ENCODE measurements around the gene VPS50.
"Not testable (repeated sequence)": the region's sequence is repeated elsewhere in the genome, so short reads cannot be mapped to it uniquely, and the experiment has no call there.

The VPS50 gene

GRCh38 chr7:93331706-93332105 is 99.5 kb downstream of the VPS50 start:
- no peaks in the 10 kb centered on the region for H3K27me3 ChIP-seq (ENCODE audit: control insufficient read depth, insufficient read depth, low read length)
- no peaks in the 10 kb centered on the region for H3K36me3 ChIP-seq (ENCODE audit: control insufficient read depth, insufficient read depth, low read length)
- no peak overlapping the region for H3K27ac ChIP-seq (ENCODE audit: low read depth, low read length)
- no peaks in the 10 kb centered on the region; the same call in 1 of the 2 replicates for H3K4me1 ChIP-seq (ENCODE audit: control insufficient read depth, insufficient read depth, low read length)
- H3K4me3 ChIP-seq (ENCODE audit: low read depth, low read length), result no peak overlapping the region
- H3K9ac ChIP-seq (ENCODE audit: low read depth, low read length), result no peak overlapping the region
- H3K9me3 ChIP-seq (ENCODE audit: control insufficient read depth, insufficient read depth, low read length), result no peaks in the 10 kb centered on the region

- Histone ChIP-seq H3K27ac (ENCODE audit: low read depth, low read length) (no peak overlapping the region), H3K9me3 (ENCODE audit: control insufficient read depth, insufficient read depth, low read length) (no peaks in the 10 kb centered on the region), H3K36me3 (ENCODE audit: control insufficient read depth, insufficient read depth, low read length) (no peaks in the 10 kb centered on the region), H3K4me1 (ENCODE audit: control insufficient read depth, insufficient read depth, low read length) (peaks cover 4% of the 10 kb centered on the region), H3K9ac (ENCODE audit: low read depth, low read length) (no peak overlapping the region), H3K4me3 (ENCODE audit: low read depth, low read length) (no peak overlapping the region), H3K27me3 (ENCODE audit: control insufficient read depth, insufficient read depth, low read length) (no peaks in the 10 kb centered on the region)
Measured at GRCh38 chr7:93332172-93332571, 100.0 kb downstream of the VPS50 start.

- no peak overlapping the region; the same call in 1 of the 2 replicates for H3K4me3 ChIP-seq (ENCODE audit: low read depth, low read length)
- peak overlapping the region; percentile 73 for H3K27ac ChIP-seq (ENCODE audit: low read depth, low read length)
- peaks cover 9% of the 10 kb centered on the region for H3K36me3 ChIP-seq (ENCODE audit: control insufficient read depth, insufficient read depth, low read length)
- H3K4me1 ChIP-seq (ENCODE audit: control insufficient read depth, insufficient read depth, low read length), result peaks cover 34% of the 10 kb centered on the region
- no peak overlapping the region for H3K9ac ChIP-seq (ENCODE audit: low read depth, low read length)
- H3K9me3 ChIP-seq (ENCODE audit: control insufficient read depth, insufficient read depth, low read length), result peaks cover 7% of the 10 kb centered on the region
- no peaks in the 10 kb centered on the region for H3K27me3 ChIP-seq (ENCODE audit: control insufficient read depth, insufficient read depth, low read length)
Measured at GRCh38 chr7:93337052-93337451, 104.9 kb downstream of the VPS50 start.

GRCh38 chr7:93342178-93342577 is 110.0 kb downstream of the VPS50 start:
- Histone ChIP-seq H3K4me1 (ENCODE audit: control insufficient read depth, insufficient read depth, low read length) (peaks cover 30% of the 10 kb centered on the region), H3K36me3 (ENCODE audit: control insufficient read depth, insufficient read depth, low read length) (peaks cover 10% of the 10 kb centered on the region)
- not testable (repeated sequence) for H3K27ac ChIP-seq (ENCODE audit: low read depth, low read length); H3K4me3 ChIP-seq (ENCODE audit: low read depth, low read length); H3K9me3 ChIP-seq (ENCODE audit: control insufficient read depth, insufficient read depth, low read length); H3K9ac ChIP-seq (ENCODE audit: low read depth, low read length); H3K27me3 ChIP-seq (ENCODE audit: control insufficient read depth, insufficient read depth, low read length)

DNA sequence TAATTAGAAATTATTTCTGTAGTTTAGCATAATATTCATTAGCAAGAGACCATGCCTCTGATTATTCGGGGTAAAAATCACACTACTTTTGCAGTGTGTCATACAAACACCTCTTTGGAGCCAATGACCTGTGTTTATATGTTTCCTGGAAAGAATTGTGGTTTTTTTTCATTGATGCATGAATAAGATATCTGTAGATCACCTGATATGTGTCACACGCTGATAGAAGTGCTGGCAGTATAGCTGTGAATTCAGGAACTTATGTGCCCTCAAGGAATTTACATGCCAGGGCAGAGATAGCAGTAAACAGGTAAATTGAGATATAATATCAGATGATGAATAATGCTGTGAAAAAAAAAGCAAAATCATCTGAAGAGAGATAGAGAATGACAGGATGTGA is 118.2 kb downstream of the VPS50 start:
- H3K9ac ChIP-seq (ENCODE audit: low read depth, low read length), result no peak overlapping the region
- H3K4me3 ChIP-seq (ENCODE audit: low read depth, low read length), result no peak overlapping the region
- H3K9me3 ChIP-seq (ENCODE audit: control insufficient read depth, insufficient read depth, low read length), result no peaks in the 10 kb centered on the region
- no peaks in the 10 kb centered on the region for H3K27me3 ChIP-seq (ENCODE audit: control insufficient read depth, insufficient read depth, low read length)
- no peaks in the 10 kb centered on the region; the same call in 1 of the 2 replicates for H3K4me1 ChIP-seq (ENCODE audit: control insufficient read depth, insufficient read depth, low read length)
- no peak overlapping the region for H3K27ac ChIP-seq (ENCODE audit: low read depth, low read length)
- no peaks in the 10 kb centered on the region for H3K36me3 ChIP-seq (ENCODE audit: control insufficient read depth, insufficient read depth, low read length)

DNA sequence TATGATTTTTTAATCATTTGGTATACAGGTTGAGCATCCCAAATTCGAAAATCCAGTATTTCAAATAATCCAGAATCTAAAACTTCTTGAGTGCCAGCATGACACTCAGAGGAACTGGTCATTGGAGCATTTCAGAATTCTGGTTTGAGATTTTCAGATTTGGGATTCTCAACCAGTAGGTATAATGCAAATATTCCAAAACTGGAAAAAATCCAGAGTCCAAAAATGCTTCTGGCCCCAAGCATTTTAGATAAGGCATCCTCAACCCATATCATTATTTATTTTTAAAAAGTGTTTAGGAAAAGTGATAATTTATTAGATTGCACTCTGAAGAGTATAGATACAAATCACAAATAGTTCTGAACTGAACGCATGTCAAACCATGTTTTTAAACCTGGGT is 120.7 kb downstream of the VPS50 start:
- no peaks in the 10 kb centered on the region; the same call in 1 of the 2 replicates for H3K4me1 ChIP-seq (ENCODE audit: control insufficient read depth, insufficient read depth, low read length)
- no peaks in the 10 kb centered on the region for H3K36me3 ChIP-seq (ENCODE audit: control insufficient read depth, insufficient read depth, low read length)
- H3K4me3 ChIP-seq (ENCODE audit: low read depth, low read length), result no peak overlapping the region
- H3K27me3 ChIP-seq (ENCODE audit: control insufficient read depth, insufficient read depth, low read length), result no peaks in the 10 kb centered on the region
- no peaks in the 10 kb centered on the region for H3K9me3 ChIP-seq (ENCODE audit: control insufficient read depth, insufficient read depth, low read length)
- H3K9ac ChIP-seq (ENCODE audit: low read depth, low read length), result no peak overlapping the region
- no peak overlapping the region for H3K27ac ChIP-seq (ENCODE audit: low read depth, low read length)

- Histone ChIP-seq H3K4me1 (ENCODE audit: control insufficient read depth, insufficient read depth, low read length) (no peaks in the 10 kb centered on the region; the same call in 1 of the 2 replicates), H3K36me3 (ENCODE audit: control insufficient read depth, insufficient read depth, low read length) (no peaks in the 10 kb centered on the region), H3K4me3 (ENCODE audit: low read depth, low read length) (no peak overlapping the region), H3K9me3 (ENCODE audit: control insufficient read depth, insufficient read depth, low read length) (no peaks in the 10 kb centered on the region), H3K27me3 (ENCODE audit: control insufficient read depth, insufficient read depth, low read length) (no peaks in the 10 kb centered on the region), H3K27ac (ENCODE audit: low read depth, low read length) (no peak overlapping the region), H3K9ac (ENCODE audit: low read depth, low read length) (no peak overlapping the region)
Measured at GRCh38 chr7:93354815-93355214, 122.6 kb downstream of the VPS50 start.

- Histone ChIP-seq H3K27me3 (ENCODE audit: control insufficient read depth, insufficient read depth, low read length) (no peaks in the 10 kb centered on the region), H3K9ac (ENCODE audit: low read depth, low read length) (no peak overlapping the region), H3K36me3 (ENCODE audit: control insufficient read depth, insufficient read depth, low read length) (no peaks in the 10 kb centered on the region), H3K27ac (ENCODE audit: low read depth, low read length) (no peak overlapping the region), H3K4me3 (ENCODE audit: low read depth, low read length) (no peak overlapping the region), H3K4me1 (ENCODE audit: control insufficient read depth, insufficient read depth, low read length) (peaks cover 9% of the 10 kb centered on the region; the same call in 1 of the 2 replicates), H3K9me3 (ENCODE audit: control insufficient read depth, insufficient read depth, low read length) (no peaks in the 10 kb centered on the region)
Measured at GRCh38 chr7:93359520-93360198, 127.5 kb downstream of the VPS50 start.

GRCh38 chr7:93361853-93362252 is 129.7 kb downstream of the VPS50 start:
- Histone ChIP-seq H3K27ac (ENCODE audit: low read depth, low read length) (no peak overlapping the region), H3K4me3 (ENCODE audit: low read depth, low read length) (no peak overlapping the region), H3K9ac (ENCODE audit: low read depth, low read length) (no peak overlapping the region), H3K27me3 (ENCODE audit: control insufficient read depth, insufficient read depth, low read length) (no peaks in the 10 kb centered on the region), H3K36me3 (ENCODE audit: control insufficient read depth, insufficient read depth, low read length) (no peaks in the 10 kb centered on the region), H3K4me1 (ENCODE audit: control insufficient read depth, insufficient read depth, low read length) (peaks cover 9% of the 10 kb centered on the region; the same call in 1 of the 2 replicates), H3K9me3 (ENCODE audit: control insufficient read depth, insufficient read depth, low read length) (no peaks in the 10 kb centered on the region)

DNA sequence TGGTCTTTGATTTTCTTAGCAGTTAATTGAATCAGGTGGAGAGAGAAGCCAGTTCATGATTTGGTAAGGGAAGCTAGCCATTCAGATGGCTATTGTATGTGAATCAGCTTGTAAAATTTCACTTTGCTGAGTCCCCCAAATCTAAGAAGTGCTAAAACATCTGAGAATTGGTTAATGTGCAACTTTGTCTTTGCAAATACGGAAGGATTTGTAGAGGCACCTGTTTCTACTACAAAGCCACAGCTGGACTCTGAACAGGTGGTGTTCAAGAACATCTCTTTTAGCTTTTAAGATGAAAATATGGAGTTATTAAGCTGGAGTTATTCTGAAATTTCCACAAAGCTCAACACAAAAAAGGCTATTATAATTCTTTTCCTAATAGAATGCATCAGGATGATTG is 132.6 kb downstream of the VPS50 start:
- H3K4me1 ChIP-seq (ENCODE audit: control insufficient read depth, insufficient read depth, low read length), result peaks cover 9% of the 10 kb centered on the region; the same call in 1 of the 2 replicates
- H3K9ac ChIP-seq (ENCODE audit: low read depth, low read length), result no peak overlapping the region
- H3K36me3 ChIP-seq (ENCODE audit: control insufficient read depth, insufficient read depth, low read length), result no peaks in the 10 kb centered on the region
- H3K27me3 ChIP-seq (ENCODE audit: control insufficient read depth, insufficient read depth, low read length), result no peaks in the 10 kb centered on the region
- no peak overlapping the region for H3K4me3 ChIP-seq (ENCODE audit: low read depth, low read length)
- no peaks in the 10 kb centered on the region for H3K9me3 ChIP-seq (ENCODE audit: control insufficient read depth, insufficient read depth, low read length)
- H3K27ac ChIP-seq (ENCODE audit: low read depth, low read length), result no peak overlapping the region

DNA sequence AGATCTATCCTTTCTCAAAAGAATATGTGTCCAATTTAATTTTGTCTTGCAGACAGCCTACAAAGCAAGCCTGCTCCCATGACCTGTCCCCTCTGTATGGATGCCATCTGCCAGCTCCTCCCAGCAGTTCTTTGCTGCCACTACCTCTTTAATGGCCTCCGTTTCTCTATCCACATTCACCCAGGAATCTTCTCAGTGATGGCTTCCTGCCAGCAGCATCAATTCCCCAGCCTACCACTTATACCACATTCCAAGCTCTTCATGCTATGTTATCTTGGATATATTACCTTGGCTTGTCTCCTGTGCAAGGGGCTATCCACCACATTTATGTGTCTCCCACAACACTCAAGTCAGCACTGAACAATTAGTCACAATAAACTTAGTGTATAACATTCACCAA is 133.2 kb downstream of the VPS50 start:
- Histone ChIP-seq H3K27me3 (ENCODE audit: control insufficient read depth, insufficient read depth, low read length) (no peaks in the 10 kb centered on the region), H3K4me1 (ENCODE audit: control insufficient read depth, insufficient read depth, low read length) (peaks cover 6% of the 10 kb centered on the region; the same call in 1 of the 2 replicates), H3K27ac (ENCODE audit: low read depth, low read length) (no peak overlapping the region), H3K36me3 (ENCODE audit: control insufficient read depth, insufficient read depth, low read length) (no peaks in the 10 kb centered on the region), H3K9ac (ENCODE audit: low read depth, low read length) (no peak overlapping the region), H3K4me3 (ENCODE audit: low read depth, low read length) (no peak overlapping the region), H3K9me3 (ENCODE audit: control insufficient read depth, insufficient read depth, low read length) (no peaks in the 10 kb centered on the region)

All from HUES48 (cell line).